ENCODE measurements around the gene LGALS9C.
"Not testable (repeated sequence)": the region's sequence is repeated elsewhere in the genome, so short reads cannot be mapped to it uniquely, and the experiment has no call there.

Gene LGALS9C

DNA sequence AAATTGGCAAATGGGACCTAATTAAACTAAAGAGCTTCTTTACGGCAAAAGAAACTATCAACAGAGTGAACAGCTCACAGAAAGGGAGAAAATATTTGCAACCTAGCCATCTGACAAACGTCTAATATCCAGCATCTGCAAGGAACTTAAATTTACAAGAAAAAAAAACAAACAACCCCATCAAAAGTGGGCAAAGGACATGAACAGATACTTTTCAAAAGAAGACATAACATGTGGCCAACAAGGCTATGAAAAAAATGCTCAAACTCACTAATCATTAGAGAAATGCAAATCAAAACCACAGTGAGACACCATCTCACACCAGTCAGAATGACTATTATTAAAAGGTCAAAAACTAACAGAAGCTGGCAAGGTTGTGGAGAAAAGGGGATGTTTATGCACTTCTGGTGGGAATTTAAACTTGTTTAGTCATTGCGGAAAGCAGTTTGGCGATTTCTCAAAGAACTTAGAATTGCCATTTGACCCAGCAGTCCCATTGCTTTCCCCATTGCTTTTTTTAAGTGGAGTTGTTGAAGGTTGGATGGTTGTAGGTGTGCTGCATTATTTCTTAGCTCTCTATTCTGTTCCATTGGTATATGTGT, 52.4 kb downstream of the LGALS9C start:
- no CpG with 5 or more reads among the region's 4 CpGs for WGBS (ENCODE audit: insufficient coverage)
- POLR2A ChIA-PET; H3K4me3 ChIP-seq (ENCODE audit: control insufficient read depth in 1 of 7, extremely low read depth in 1 of 7, insufficient read depth in 4 of 7, low read depth in 2 of 7, low read length in 6 of 7); H3K9me3 ChIP-seq (ENCODE audit: control extremely low read depth in 1 of 5, control insufficient read depth in 4 of 5, insufficient read depth in 2 of 5, low read depth in 1 of 5, low read length in 4 of 5); H3K27me3 ChIP-seq (replicated peaks in 2 of 5; ENCODE audit: control insufficient read depth in 4 of 5, insufficient read depth in 5 of 5, low read length in 4 of 5); H3K4me1 ChIP-seq (ENCODE audit: control extremely low read depth in 1 of 4, control insufficient read depth in 4 of 4, insufficient read depth in 4 of 4, low read length in 3 of 4); H3K27ac ChIP-seq (ENCODE audit: insufficient read depth in 1 of 2, low read depth in 1 of 2, low read length in 2 of 2, poor library complexity in 1 of 2, severe bottlenecking in 2 of 2); H3K36me3 ChIP-seq (ENCODE audit: control insufficient read depth in 4 of 4, insufficient read depth in 4 of 4, low read length in 3 of 4): not testable (repeated sequence)
- CTCF ChIA-PET: interaction anchor here (0.7 kb wide), 1 partner anchor 1973 kb away, joined by 3 read pairs; no protein-coding TSS in a partner anchor
- DNase-seq: peak in 2 of 3 donors; percentile 44 to 71

DNA sequence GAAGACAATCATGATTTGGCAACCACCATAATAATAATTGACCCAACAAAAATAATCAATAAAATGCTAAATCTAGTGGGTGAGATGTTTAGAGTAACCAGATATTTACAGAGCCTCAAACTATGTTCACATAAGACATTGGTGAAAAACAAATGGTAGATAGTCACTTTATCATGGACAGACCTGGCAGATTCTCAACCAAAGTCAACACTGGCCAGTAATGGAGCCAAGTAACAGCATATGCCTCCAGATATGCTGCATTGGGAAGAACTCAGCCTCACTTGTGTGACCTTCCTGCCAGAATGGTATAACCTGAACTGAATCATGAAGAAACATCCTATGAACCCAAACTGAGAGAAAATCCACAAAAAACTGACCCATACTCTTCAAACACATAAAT, 53.8 kb downstream of the LGALS9C start:
- H3K27ac ChIP-seq (ENCODE audit: insufficient read depth in 1 of 2, low read depth in 1 of 2, low read length in 2 of 2, poor library complexity in 1 of 2, severe bottlenecking in 2 of 2); H3K9me3 ChIP-seq (ENCODE audit: control extremely low read depth in 1 of 5, control insufficient read depth in 4 of 5, insufficient read depth in 2 of 5, low read depth in 1 of 5, low read length in 4 of 5); H3K4me3 ChIP-seq (ENCODE audit: control insufficient read depth in 1 of 7, extremely low read depth in 1 of 7, insufficient read depth in 4 of 7, low read depth in 2 of 7, low read length in 6 of 7); CTCF ChIA-PET; H3K4me1 ChIP-seq (ENCODE audit: control extremely low read depth in 1 of 4, control insufficient read depth in 4 of 4, insufficient read depth in 4 of 4, low read length in 3 of 4); H3K27me3 ChIP-seq (replicated peaks in 2 of 5; ENCODE audit: control insufficient read depth in 4 of 5, insufficient read depth in 5 of 5, low read length in 4 of 5); POLR2A ChIA-PET; DNase-seq; H3K36me3 ChIP-seq (ENCODE audit: control insufficient read depth in 4 of 4, insufficient read depth in 4 of 4, low read length in 3 of 4): not testable (repeated sequence)

- H3K27ac ChIP-seq (ENCODE audit: insufficient read depth in 1 of 2, low read depth in 1 of 2, low read length in 2 of 2, poor library complexity in 1 of 2, severe bottlenecking in 2 of 2); H3K9me3 ChIP-seq (ENCODE audit: control extremely low read depth in 1 of 5, control insufficient read depth in 4 of 5, insufficient read depth in 2 of 5, low read depth in 1 of 5, low read length in 4 of 5); H3K4me3 ChIP-seq (ENCODE audit: control insufficient read depth in 1 of 7, extremely low read depth in 1 of 7, insufficient read depth in 4 of 7, low read depth in 2 of 7, low read length in 6 of 7); POLR2A ChIA-PET; H3K27me3 ChIP-seq (replicated peaks in 2 of 5; ENCODE audit: control insufficient read depth in 4 of 5, insufficient read depth in 5 of 5, low read length in 4 of 5); H3K36me3 ChIP-seq (ENCODE audit: control insufficient read depth in 4 of 4, insufficient read depth in 4 of 4, low read length in 3 of 4); DNase-seq; H3K4me1 ChIP-seq (ENCODE audit: control extremely low read depth in 1 of 4, control insufficient read depth in 4 of 4, insufficient read depth in 4 of 4, low read length in 3 of 4); CTCF ChIA-PET: not testable (repeated sequence)
- WGBS (ENCODE audit: insufficient coverage): no CpG with 5 or more reads among the region's 5 CpGs
These were observed 65.6 kb downstream of the LGALS9C start for GRCh38 chr17:18542234-18542633.

GRCh38 chr17:18542907-18543306, 66.3 kb downstream of the LGALS9C start:
- H3K27ac ChIP-seq (ENCODE audit: insufficient read depth in 1 of 2, low read depth in 1 of 2, low read length in 2 of 2, poor library complexity in 1 of 2, severe bottlenecking in 2 of 2); CTCF ChIA-PET; H3K4me3 ChIP-seq (ENCODE audit: control insufficient read depth in 1 of 7, extremely low read depth in 1 of 7, insufficient read depth in 4 of 7, low read depth in 2 of 7, low read length in 6 of 7); POLR2A ChIA-PET; H3K27me3 ChIP-seq (replicated peaks in 2 of 5; ENCODE audit: control insufficient read depth in 4 of 5, insufficient read depth in 5 of 5, low read length in 4 of 5); H3K9me3 ChIP-seq (ENCODE audit: control extremely low read depth in 1 of 5, control insufficient read depth in 4 of 5, insufficient read depth in 2 of 5, low read depth in 1 of 5, low read length in 4 of 5); H3K36me3 ChIP-seq (ENCODE audit: control insufficient read depth in 4 of 4, insufficient read depth in 4 of 4, low read length in 3 of 4); DNase-seq; H3K4me1 ChIP-seq (ENCODE audit: control extremely low read depth in 1 of 4, control insufficient read depth in 4 of 4, insufficient read depth in 4 of 4, low read length in 3 of 4): not testable (repeated sequence)
- no CpG with 5 or more reads among the region's 5 CpGs for WGBS (ENCODE audit: insufficient coverage)
